NT2/D1 (cell line): ENCODE data around the gene NLRP14.

Experiments
- SUZ12 ChIP-seq: IDR thresholded peaks from 2 replicates; pipeline ENCODE4 v1.6.1; 2011; ENCODE audit not compliant: insufficient read length, insufficient read depth; ENCODE audit errors: extremely low read depth
- YY1 ChIP-seq: IDR thresholded peaks from 2 replicates; pipeline ENCODE4 v1.6.1; 2011; ENCODE audit not compliant: insufficient read length, insufficient read depth
- ZNF274 ChIP-seq: IDR thresholded peaks from 2 replicates; pipeline ENCODE4 v1.6.1; 2011; ENCODE audit warnings: mild to moderate bottlenecking, low read depth, low read length

DNA sequence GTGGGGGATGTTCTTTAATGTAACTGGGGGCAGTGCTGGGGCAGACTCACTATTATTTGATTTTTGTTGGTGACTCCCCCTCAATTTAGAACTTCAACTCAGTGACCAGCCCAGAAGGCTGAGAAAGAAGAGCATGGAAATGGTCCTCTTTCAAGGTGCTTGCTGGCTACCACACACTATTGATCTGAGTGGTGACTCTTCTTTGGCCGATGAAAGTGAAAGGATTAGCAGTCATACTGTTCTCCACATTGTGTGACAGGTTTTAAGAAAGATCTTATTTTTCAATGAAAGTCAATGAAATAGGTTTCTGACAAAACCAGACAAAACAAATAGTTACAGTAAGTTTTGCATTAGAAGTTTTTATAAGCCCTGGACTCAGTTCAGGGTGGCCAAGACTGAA, 29.9 kb downstream of the NLRP14 start:
- TF ChIP-seq YY1 (no peak), ZNF274 (no peak), SUZ12 (no peak)
